ENCODE results near the gene VPS51.
A peak's percentile ranks its signal among the peaks of the same experiment; 100 is the strongest.

VPS51 gene

DNA sequence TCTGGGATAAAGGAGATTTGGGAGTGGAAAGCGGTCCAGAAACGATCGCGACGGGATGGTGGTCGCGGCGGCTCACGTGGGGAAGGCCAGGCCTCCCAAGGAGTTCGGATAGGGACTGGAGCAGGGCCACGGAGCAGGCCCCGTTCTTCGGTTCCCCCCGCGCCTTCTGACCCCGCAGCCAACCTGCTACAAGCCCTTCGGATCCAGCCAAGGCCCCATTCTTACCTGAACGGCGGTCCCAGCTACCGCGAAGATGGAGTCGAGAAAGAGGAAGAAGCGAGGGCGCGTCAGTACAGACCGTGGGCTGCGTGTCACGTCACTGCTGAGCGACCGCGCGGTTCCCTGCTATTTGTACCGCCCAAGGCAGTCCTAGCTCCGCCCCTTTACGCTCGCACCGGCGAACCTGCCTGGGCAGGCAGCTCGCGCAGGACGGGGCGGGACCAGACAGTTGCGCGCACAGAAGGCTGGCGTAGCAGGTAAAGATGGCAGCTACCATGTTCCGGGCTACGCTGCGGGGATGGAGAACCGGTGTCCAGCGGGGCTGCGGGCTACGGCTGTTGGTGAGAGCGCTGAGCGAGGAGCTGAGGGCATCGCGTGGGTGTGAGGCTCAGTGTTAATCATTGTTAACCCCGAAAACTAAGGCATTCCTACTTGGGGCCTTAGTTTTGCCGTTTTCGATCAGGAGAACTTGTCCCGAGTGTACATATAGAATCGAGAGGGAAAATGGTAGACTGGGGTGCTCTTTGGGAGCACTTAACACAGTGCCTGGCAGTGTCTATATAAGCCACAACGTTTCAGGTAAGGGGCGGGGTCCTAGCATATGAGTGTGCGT is 26.1 kb downstream of the VPS51 start, which contains the start of the genes FAU and MRPL49:
TSS of gene FAU (minus strand) at position 270 of the 832 bp plus-strand sequence. CDS start 321 bp downstream, outside the sequence.
TSS of gene MRPL49 (plus strand) at position 457 of the 832 bp plus-strand sequence. CDS start at position 483, 26 bp downstream.
- ATAC-seq, result peak; percentile 87 to 88

- ATAC-seq, result no peak
These were observed 28.6 kb downstream of the VPS51 start for GRCh38 chr11:65124480-65125196.

- no peak for ATAC-seq
These were observed 29.4 kb downstream of the VPS51 start for GRCh38 chr11:65125197-65126056.

- no peak for ATAC-seq
These were observed 30.7 kb downstream of the VPS51 start for GRCh38 chr11:65126624-65127274.

- no peak for ATAC-seq
These were observed 31.6 kb downstream of the VPS51 start for GRCh38 chr11:65127473-65128181.

- ATAC-seq, result no peak
These were observed 32.5 kb downstream of the VPS51 start for GRCh38 chr11:65128182-65129145.

- ATAC-seq, result no peak
These were observed 33.8 kb downstream of the VPS51 start for GRCh38 chr11:65129649-65130441.

GRCh38 chr11:65130631-65131416 is 34.8 kb downstream of the VPS51 start:
- no peak for ATAC-seq

- ATAC-seq, result no peak
These were observed 35.4 kb downstream of the VPS51 start for GRCh38 chr11:65131417-65131776.

DNA sequence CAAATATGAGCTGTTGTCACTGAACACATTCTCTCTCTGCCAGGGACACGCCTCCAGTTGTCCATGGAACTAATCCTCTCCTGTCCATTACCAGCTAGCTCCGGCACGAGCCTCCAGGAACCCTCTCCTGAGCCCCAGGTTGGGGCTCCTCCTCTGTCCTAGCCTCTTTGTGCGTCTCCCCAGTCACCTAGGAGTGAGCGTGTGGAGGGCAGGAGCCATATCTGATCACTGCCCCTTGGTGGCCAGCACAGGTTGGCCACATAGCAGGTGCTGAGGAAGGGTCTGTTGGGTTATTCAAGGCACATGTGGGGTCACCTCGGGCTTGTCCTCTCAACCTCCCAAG is 35.9 kb downstream of the VPS51 start:
- no peak for ATAC-seq

GRCh38 chr11:65132238-65132987 is 36.4 kb downstream of the VPS51 start:
- no peak for ATAC-seq

DNA sequence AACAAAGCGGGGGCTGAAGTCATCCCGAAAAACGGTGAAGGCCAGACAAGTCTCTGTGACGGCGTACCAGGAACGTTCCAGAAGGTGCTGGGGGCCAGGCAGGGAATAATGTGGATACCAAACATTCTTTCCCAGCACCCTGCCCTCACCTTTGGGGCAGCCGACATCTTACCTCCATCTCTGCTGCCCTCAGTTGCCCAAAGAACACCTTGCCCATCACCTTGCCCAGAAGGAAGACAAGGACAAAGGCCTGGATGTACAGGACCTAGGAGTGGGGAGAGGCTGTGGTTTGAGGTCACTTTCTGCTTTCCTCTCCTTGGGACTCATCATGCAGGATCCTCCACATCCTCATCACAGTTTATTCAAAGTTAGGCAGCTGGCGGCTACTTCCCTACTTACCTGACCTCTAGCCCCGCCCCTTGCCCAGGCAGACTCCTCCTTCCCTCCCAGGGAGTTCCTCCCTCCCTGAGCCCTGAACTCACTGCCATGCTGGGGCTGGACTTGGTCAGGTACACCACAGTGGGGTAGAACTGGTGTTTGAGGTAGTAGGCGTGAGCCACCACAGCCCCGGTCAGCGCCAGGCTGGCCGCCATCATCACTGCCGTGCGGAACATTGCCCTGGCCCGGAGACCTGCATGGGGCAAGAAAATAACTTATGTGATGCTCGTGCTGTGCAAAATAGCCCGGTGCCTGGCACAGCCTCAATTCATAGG is 37.1 kb downstream of the VPS51 start:
- ATAC-seq, result no peak

GRCh38 chr11:65133724-65134123 is 37.7 kb downstream of the VPS51 start:
- no peak for ATAC-seq

GRCh38 chr11:65134240-65134951 is 38.4 kb downstream of the VPS51 start, which contains the start of gene SYVN1:
TSS of gene SYVN1 (minus strand) at chr11:65134519. CDS start at chr11:65133601, 918 bp downstream.
- ATAC-seq, result peak; percentile 82 to 87

DNA sequence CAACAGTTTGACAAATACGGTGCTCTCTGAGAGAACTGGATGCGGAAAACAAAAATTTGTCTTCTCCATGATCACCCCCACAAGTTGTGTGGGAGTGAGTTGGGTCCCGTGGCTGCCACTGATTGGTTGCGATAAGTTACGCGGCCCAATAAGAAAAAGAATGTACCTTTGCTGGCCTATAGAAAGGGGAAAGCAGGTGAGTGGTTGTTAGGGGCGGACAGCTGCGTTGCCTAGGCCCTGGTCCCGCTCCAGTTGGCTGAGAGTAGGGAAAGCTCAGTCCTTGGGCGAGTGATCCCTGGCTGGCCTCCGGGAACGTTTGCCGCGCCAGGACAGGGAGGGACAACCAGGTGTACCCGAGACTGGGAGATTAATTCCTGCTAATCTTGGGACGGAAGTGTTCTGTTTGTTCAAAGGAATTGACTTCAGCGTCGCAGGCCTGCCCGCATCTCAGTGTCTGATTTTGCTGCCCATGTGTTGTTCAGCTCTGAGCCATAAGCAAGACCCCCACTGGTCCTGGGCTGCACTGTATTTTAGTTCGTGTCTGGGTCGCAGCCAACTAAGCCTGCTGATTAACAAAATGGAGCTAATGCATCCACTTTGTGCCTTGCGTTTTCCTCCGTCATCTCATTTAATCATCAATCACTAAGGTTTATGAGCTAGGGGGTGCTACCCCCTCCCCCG is 39.1 kb downstream of the VPS51 start:
- ATAC-seq, result peak; percentile 87 to 90

DNA sequence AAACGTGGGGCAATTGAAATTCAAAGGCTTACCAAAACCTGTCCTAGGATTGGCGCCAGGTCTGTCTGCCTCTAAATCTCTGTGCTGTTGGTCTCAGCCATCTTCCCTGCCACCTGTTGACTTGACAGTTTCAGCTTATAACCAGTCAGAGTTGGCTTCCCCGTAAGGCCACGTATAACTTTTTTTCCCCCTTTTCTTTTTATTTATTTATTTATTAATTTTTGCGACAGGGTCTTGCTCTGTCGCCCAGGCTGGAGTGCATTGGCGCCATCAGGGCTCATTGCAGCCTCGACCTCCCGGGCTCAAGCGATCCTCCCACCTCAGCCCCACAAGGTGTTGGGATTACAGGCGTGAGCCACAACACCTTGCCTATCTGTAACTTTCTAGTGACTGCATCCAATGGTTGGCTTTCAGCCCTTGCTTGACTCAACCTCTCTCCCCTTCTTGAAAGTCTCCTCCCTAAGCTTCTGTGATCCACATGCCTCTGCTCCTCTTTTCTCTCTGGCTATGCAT is 39.7 kb downstream of the VPS51 start:
- no peak for ATAC-seq

All from activated CD4-positive, CD25-positive, alpha-beta regulatory T cell treated with anti-CD3 and anti-CD28 coated beads, Interleukin-2, amount 50 U/mL, for 24 hours (primary cell).